Coronary artery (tissue), 2 donors: ENCODE results near the gene EVX1.
A peak's percentile ranks its signal among the peaks of the same experiment; 100 is the strongest.

Source experiments
- DNase-seq: peaks from one replicate; pipeline ENCODE4 v3.0.0-alpha.2; 2017; ENCODE audit warnings: low spot score
- H3K27ac ChIP-seq, 2 donors: fragments of 200-600 bp; sonication (generic); one replicate each; pipeline ENCODE4 v1.5.1; 2016 to 2019
- H3K4me3 ChIP-seq: fragments of 200-600 bp; sonication (generic); 2 replicates; pipeline ENCODE4 v1.5.1; 2016; ENCODE audit warnings: mild to moderate bottlenecking, moderate library complexity
- TF ChIP-seq, protein P1 (sequence below): fragments of 200-600 bp; sonication (generic); IDR thresholded peaks from one replicate; pipeline ENCODE4 v1.5.1; 2019; ENCODE audit warnings: antibody characterized with exemption

EVX1 gene

DNA sequence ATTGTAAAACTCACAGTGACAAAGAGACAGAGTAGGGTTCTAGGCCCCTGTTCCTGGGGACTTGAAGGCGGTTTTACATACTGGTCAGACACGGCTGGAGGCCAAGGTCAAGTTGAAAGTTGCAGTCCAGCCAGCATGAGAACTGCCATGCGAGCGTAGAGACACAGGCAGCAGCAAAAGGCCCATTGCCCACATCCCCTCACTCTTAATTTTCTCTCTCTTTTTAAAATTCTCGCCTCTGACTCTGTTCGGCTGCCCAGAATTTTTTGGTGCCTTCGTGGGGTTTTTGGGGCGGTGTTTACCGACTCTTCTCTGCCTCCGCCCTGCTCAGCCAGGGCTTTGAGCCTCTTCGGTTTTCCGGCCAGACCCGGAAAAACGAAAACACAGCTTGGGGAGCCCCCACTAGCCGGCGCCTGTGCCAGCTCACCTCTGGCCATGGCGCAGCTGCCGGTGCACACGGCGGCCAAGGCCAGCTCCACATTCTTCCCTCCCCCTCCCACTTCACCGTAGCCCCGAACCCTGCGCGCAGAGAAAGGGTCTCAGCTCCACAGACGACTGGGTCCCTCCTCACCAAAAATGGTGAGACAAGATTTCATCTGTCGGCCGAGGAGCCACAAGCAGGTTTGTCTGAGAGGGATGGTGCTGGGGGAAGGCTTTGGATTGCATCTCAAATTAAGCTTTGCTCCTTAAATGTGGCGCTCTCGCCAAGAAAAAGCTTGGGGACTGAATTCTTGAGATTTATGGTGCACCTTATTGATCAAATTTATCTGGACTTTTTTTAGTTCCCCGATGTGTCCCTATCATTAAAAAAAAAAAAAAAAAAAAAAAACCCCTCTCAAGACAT is 40.4 kb upstream of the EVX1 start:
- H3K27ac ChIP-seq: no peak overlapping the region
- TF ChIP-seq, protein P1, sequence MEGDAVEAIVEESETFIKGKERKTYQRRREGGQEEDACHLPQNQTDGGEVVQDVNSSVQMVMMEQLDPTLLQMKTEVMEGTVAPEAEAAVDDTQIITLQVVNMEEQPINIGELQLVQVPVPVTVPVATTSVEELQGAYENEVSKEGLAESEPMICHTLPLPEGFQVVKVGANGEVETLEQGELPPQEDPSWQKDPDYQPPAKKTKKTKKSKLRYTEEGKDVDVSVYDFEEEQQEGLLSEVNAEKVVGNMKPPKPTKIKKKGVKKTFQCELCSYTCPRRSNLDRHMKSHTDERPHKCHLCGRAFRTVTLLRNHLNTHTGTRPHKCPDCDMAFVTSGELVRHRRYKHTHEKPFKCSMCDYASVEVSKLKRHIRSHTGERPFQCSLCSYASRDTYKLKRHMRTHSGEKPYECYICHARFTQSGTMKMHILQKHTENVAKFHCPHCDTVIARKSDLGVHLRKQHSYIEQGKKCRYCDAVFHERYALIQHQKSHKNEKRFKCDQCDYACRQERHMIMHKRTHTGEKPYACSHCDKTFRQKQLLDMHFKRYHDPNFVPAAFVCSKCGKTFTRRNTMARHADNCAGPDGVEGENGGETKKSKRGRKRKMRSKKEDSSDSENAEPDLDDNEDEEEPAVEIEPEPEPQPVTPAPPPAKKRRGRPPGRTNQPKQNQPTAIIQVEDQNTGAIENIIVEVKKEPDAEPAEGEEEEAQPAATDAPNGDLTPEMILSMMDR: no peak
- DNase-seq: no peak
- H3K4me3 ChIP-seq: no peak overlapping the region

GRCh38 chr7:27202862-27203134 is 39.8 kb upstream of the EVX1 start:
- H3K27ac ChIP-seq: no peak overlapping the region
- no peak for DNase-seq
- TF ChIP-seq, protein P1: no peak
- H3K4me3 ChIP-seq: no peak overlapping the region

DNA sequence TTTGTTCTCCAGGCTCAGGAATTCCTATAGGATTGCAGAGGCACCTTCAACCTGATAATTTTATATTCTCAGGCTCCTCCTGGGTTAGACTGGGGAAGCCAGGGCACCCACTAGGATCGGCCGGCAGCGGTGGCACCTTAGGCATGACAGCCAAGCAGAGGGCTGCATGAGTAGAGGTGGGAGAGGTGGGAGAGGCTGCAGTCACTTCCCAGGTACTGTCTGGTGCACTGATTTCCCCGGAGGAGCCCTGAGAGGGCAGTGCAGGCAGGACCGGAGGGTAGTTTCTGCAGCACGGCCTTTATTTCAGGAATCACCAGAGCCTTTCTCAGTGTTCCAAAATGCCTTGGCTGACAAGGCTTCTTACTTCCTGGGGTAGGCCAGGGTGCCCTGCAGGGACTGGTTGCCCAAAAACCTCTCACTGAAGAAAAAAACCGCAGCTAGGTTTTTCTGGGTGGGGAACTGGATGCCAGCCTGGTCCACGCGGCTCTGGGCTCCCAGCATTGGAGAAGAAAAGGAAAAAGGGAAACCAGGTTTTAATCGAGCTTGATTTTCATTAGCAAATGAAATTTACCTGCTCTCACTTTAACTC is 39.1 kb upstream of the EVX1 start:
- DNase-seq: no peak
- Histone ChIP-seq H3K4me3 (no peak overlapping the region), H3K27ac (no peak overlapping the region)
- TF ChIP-seq, protein P1: no peak

GRCh38 chr7:27203964-27204594 is 38.5 kb upstream of the EVX1 start:
- DNase-seq: no peak
- TF ChIP-seq, protein P1: no peak
- Histone ChIP-seq H3K27ac (no peak overlapping the region), H3K4me3 (no peak overlapping the region)

GRCh38 chr7:27204851-27205322 is 37.7 kb upstream of the EVX1 start:
- Histone ChIP-seq H3K27ac (no peak overlapping the region), H3K4me3 (peak overlapping the region; percentile 32)
- TF ChIP-seq, protein P1: no peak
- no peak for DNase-seq

GRCh38 chr7:27205325-27206280 is 37.0 kb upstream of the EVX1 start:
- no peak overlapping the region for H3K27ac ChIP-seq
- no peak for DNase-seq
- H3K4me3 ChIP-seq: peak overlapping the region; percentile 32
- TF ChIP-seq, protein P1: no peak
